ENCODE results near the gene INO80B.
"Not testable (repeated sequence)": the region's sequence is repeated elsewhere in the genome, so short reads cannot be mapped to it uniquely, and the experiment has no call there.

The INO80B gene

GRCh38 chr2:74482801-74483674 lies 28.2 kb downstream of the INO80B start, which contains the start of the genes CCDC142 and TTC31:
Gene CCDC142, minus strand, starts transcription at chr2:74482998. Its CDS starts 161 bp downstream, at chr2:74482837.
Gene TTC31, plus strand, starts transcription at chr2:74483081. Its CDS starts 15 bp downstream, at chr2:74483096.
- DNase-seq, result peak; percentile 95

GRCh38 chr2:74483675-74484164 lies 28.8 kb downstream of the INO80B start:
- not testable (repeated sequence) for DNase-seq

- DNase-seq, result no peak
Measured at GRCh38 chr2:74486141-74486540, 31.3 kb downstream of the INO80B start.

GRCh38 chr2:74488643-74489481 lies 34.0 kb downstream of the INO80B start:
- no peak for DNase-seq

- no peak for DNase-seq
Measured at GRCh38 chr2:74489906-74490305, 35.0 kb downstream of the INO80B start.

GRCh38 chr2:74491648-74492544 lies 37.0 kb downstream of the INO80B start:
- no peak for DNase-seq

GRCh38 chr2:74493546-74493945 lies 38.7 kb downstream of the INO80B start:
- DNase-seq, result no peak

GRCh38 chr2:74495440-74495839 lies 40.6 kb downstream of the INO80B start:
- no peak for DNase-seq

- DNase-seq, result no peak
Measured at GRCh38 chr2:74496997-74497776, 42.3 kb downstream of the INO80B start.

- peak; percentile 32 for DNase-seq
Measured at GRCh38 chr2:74497777-74498499, 43.1 kb downstream of the INO80B start.

GRCh38 chr2:74498500-74499266 lies 43.8 kb downstream of the INO80B start:
- no peak for DNase-seq

GRCh38 chr2:74499267-74499939 lies 44.5 kb downstream of the INO80B start, which contains the start of gene LBX2:
Gene LBX2, minus strand, starts transcription at chr2:74499603. Its CDS starts 66 bp downstream, at chr2:74499537.
- DNase-seq, result no peak

GRCh38 chr2:74499940-74500577 lies 45.2 kb downstream of the INO80B start:
- DNase-seq, result no peak

GRCh38 chr2:74500578-74500946 lies 45.7 kb downstream of the INO80B start:
- no peak for DNase-seq

GRCh38 chr2:74501335-74502071 lies 46.6 kb downstream of the INO80B start:
- DNase-seq, result no peak

GRCh38 chr2:74502147-74502719 lies 47.3 kb downstream of the INO80B start:
- no peak for DNase-seq

- DNase-seq, result peak; percentile 57
Measured at GRCh38 chr2:74502720-74503505, 48.0 kb downstream of the INO80B start.
